CD4-positive, alpha-beta T cell (primary cell): Measurements from ENCODE around the gene SULT6B1. TPM values are rescaled to one million over a fixed set of nuclear protein-coding genes. Genes with fewer than 3 reads are reported as not detected.
A peak's percentile ranks its signal among the peaks of the same experiment; 100 is the strongest.

Experiments used
- ATAC-seq: fragments of 200-7000 bp; cut with Tn5 transposase; one replicate; pipeline ENCODE4 v1.10.0; 2022; ENCODE audit warnings: mild to moderate bottlenecking; ENCODE audit not compliant: poor library complexity
- CTCF ChIA-PET: fragments of 350-600 bp; sonication (Branson Sonifier 250); formaldehyde crosslinking; loops from one replicate; lab custom pipeline; 2021; ENCODE audit warnings: antibody characterized with exemption, inconsistent platforms; lab: Charles Lee
- POLR2A ChIA-PET: fragments of 350-600 bp; sonication (Branson Sonifier 250); formaldehyde crosslinking; loops from one replicate; lab custom pipeline; 2021; ENCODE audit warnings: antibody characterized with exemption, inconsistent platforms; lab: Charles Lee
- DNase-seq, 14 experiments: peaks; one replicate each; pipeline ENCODE4 v3.0.0-alpha.2; 2013 to 2020; ENCODE audit warnings: mixed read lengths in 2 of 14
- H3K27ac ChIP-seq, 2 donors: one replicate each; pipeline versions ENCODE4 v1.5.1 to v1.7.0; 2013; ENCODE audit warnings: low read length in 2 of 2, low read depth in 1 of 2, mild to moderate bottlenecking in 1 of 2
- H3K27me3 ChIP-seq, 2 experiments: 1 replicate in 1 of 2; 2 replicates in 1 of 2; pipeline versions ENCODE4 v1.6.1 to v1.7.0; 2013; ENCODE audit warnings: low read length in 2 of 2, control low read depth in 1 of 2, mild to moderate bottlenecking in 1 of 2, moderate library complexity in 1 of 2; ENCODE audit not compliant: insufficient read depth in 2 of 2, control insufficient read depth in 1 of 2
- H3K36me3 ChIP-seq: one replicate; pipeline ENCODE4 v1.6.1; 2013; ENCODE audit warnings: low read length, control low read depth; ENCODE audit not compliant: insufficient read depth
- H3K4me1 ChIP-seq: one replicate; pipeline ENCODE4 v1.6.1; 2013; ENCODE audit warnings: low read length, control low read depth; ENCODE audit not compliant: insufficient read depth
- H3K4me3 ChIP-seq: one replicate; pipeline ENCODE4 v1.5.1; 2013; ENCODE audit warnings: mild to moderate bottlenecking, low read length, moderate library complexity
- H3K9me3 ChIP-seq, 2 experiments: 1 replicate in 1 of 2; 2 replicates in 1 of 2; pipeline versions ENCODE4 v1.6.1 to v1.7.0; 2013; ENCODE audit warnings: low read length in 2 of 2, mild to moderate bottlenecking in 2 of 2, control low read depth in 1 of 2, moderate library complexity in 1 of 2; ENCODE audit not compliant: control insufficient read depth in 1 of 2, insufficient read depth in 1 of 2
- H3K27ac Mint-ChIP-seq: one replicate; pipeline ENCODE4 v1.8.0; 2020; ENCODE audit warnings: mixed read lengths
- H3K27me3 Mint-ChIP-seq: one replicate; pipeline ENCODE4 v1.8.0; 2021; ENCODE audit warnings: mixed read lengths
- H3K36me3 Mint-ChIP-seq: one replicate; pipeline ENCODE4 v1.8.0; 2021; ENCODE audit warnings: low read depth, mixed read lengths
- H3K4me1 Mint-ChIP-seq: one replicate; pipeline ENCODE4 v1.8.0; 2021; ENCODE audit warnings: low read depth, mixed read lengths
- H3K4me3 Mint-ChIP-seq: one replicate; pipeline ENCODE4 v1.8.0; 2020; ENCODE audit warnings: mild to moderate bottlenecking, mixed read lengths
- H3K9me3 Mint-ChIP-seq: one replicate; pipeline ENCODE4 v1.8.0; 2020; ENCODE audit warnings: mixed read lengths
- intact Hi-C, 2 experiments: fragments of 100-400 bp; cut with DNase I in 1 of 2; cut with micrococcal nuclease in 1 of 2; formaldehyde crosslinking; loops; one replicate each; pipeline versions ENCODE4 v1.15.1 to v1.9.0; 2023 to 2025; cut with DNase I, micrococcal nuclease
- total RNA-seq, 174 experiments: library from RNA in 2 of 174; stranded (reverse) in 2 of 174; gene quantifications; one replicate each; pipeline ENCODE4 v1.2.3 and lab custom pipeline; 2021 to 2026
- TF ChIP-seq, protein P1 (sequence below): fragments of 200-600 bp; IDR thresholded peaks from one replicate; pipeline ENCODE4 v1.8.0; 2022; ENCODE audit warnings: antibody characterized with exemption, mild to moderate bottlenecking

Gene SULT6B1
- total RNA-seq, 2 experiments from 2014 or later, result not detected

DNA sequence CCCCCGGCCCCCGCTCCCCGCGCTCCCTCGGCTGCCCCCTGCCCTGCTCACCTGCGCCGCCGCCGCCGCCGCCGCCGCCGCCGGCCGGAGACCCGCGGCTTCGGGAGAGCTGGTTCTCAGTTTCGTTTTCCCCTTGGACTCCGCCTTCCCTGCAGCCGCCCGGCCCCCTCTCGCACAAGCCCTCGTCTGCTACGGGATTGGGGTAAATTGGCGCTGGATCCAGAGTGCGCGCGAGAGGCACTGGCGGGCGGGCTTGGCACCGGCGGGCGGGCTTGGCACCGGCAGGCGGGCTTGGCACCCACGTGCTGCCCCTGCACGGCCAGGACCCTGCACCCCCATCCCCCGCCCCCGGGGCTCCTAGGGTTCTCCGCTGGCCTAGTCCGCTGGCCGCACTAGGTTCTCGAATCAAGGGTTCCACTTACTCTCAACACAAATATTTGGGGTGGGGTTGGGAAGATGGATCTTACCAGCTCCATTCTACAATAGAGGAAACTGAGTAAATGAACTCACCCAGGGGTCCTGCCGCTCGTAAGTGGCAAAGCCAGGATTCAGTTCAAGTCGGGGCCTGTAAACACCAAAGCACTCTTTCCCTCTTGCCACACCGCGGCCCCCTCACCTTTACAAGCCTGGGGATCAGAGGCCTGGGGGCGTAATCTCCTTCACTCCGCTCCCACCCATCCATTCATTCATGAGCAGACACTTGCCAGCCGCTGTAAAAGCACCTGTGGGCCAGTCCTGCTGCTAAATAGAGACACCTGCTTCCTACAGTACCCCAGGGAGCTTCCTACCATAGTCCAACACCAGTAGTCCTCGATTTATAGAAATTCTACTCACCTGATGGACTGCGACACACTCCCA, 31.4 kb downstream of the SULT6B1 start, which contains the start of gene EIF2AK2:
Gene EIF2AK2, minus strand, starts transcription at position 124 of the 858 bp plus-strand sequence. CDS start 9,174 bp downstream, outside the sequence.
- TF ChIP-seq, protein P1, sequence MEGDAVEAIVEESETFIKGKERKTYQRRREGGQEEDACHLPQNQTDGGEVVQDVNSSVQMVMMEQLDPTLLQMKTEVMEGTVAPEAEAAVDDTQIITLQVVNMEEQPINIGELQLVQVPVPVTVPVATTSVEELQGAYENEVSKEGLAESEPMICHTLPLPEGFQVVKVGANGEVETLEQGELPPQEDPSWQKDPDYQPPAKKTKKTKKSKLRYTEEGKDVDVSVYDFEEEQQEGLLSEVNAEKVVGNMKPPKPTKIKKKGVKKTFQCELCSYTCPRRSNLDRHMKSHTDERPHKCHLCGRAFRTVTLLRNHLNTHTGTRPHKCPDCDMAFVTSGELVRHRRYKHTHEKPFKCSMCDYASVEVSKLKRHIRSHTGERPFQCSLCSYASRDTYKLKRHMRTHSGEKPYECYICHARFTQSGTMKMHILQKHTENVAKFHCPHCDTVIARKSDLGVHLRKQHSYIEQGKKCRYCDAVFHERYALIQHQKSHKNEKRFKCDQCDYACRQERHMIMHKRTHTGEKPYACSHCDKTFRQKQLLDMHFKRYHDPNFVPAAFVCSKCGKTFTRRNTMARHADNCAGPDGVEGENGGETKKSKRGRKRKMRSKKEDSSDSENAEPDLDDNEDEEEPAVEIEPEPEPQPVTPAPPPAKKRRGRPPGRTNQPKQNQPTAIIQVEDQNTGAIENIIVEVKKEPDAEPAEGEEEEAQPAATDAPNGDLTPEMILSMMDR, result no peak
- Histone ChIP-seq H3K4me1 (peaks cover 31% of the 10 kb centered on the region), H3K27me3 (no peaks in the 10 kb centered on the region), H3K4me3 (peak within 1 kb of the TSS; percentile 96), H3K27ac (peak within 1 kb of the TSS; percentile 44 to 64), H3K9me3 (no peaks in the 10 kb centered on the region), H3K36me3 (no peaks in the 10 kb centered on the region)
- intact Hi-C loops, result loop anchor here (2.0 to 10.0 kb wide), 4 partner anchors 40 to 518 kb away; partner anchors contain the start of genes CDC42EP3 (in 1 of the 2), CEBPZOS (in 1 of the 2) and STRN (in 1 of the 2)
- H3K36me3 Mint-ChIP-seq, result peaks cover 34% of the 10 kb centered on the region
- peaks cover 49% of the 10 kb centered on the region for H3K4me1 Mint-ChIP-seq
- H3K9me3 Mint-ChIP-seq, result no peaks in the 10 kb centered on the region
- DNase-seq (peak; percentile 68 to 92 (median 77)), ATAC-seq (peak; percentile 97)
- no peaks in the 10 kb centered on the region for H3K27me3 Mint-ChIP-seq
- peak within 1 kb of the TSS; percentile 95 for H3K27ac Mint-ChIP-seq
- POLR2A ChIA-PET, result interaction anchor here (0.5 to 2.3 kb wide), 10 partner anchors 8 to 1594 kb away, joined by 3 to 12 read pairs (median 6); partner anchors contain the start of genes CEBPZ, CEBPZOS, GPATCH11 and HEATR5B
- CTCF ChIA-PET, result interaction anchor here (0.6 to 1.4 kb wide), 4 partner anchors 11 to 409 kb away, joined by 3 to 4 read pairs (median 4); no protein-coding TSS in a partner anchor
- peak within 1 kb of the TSS; percentile 97 for H3K4me3 Mint-ChIP-seq

DNA sequence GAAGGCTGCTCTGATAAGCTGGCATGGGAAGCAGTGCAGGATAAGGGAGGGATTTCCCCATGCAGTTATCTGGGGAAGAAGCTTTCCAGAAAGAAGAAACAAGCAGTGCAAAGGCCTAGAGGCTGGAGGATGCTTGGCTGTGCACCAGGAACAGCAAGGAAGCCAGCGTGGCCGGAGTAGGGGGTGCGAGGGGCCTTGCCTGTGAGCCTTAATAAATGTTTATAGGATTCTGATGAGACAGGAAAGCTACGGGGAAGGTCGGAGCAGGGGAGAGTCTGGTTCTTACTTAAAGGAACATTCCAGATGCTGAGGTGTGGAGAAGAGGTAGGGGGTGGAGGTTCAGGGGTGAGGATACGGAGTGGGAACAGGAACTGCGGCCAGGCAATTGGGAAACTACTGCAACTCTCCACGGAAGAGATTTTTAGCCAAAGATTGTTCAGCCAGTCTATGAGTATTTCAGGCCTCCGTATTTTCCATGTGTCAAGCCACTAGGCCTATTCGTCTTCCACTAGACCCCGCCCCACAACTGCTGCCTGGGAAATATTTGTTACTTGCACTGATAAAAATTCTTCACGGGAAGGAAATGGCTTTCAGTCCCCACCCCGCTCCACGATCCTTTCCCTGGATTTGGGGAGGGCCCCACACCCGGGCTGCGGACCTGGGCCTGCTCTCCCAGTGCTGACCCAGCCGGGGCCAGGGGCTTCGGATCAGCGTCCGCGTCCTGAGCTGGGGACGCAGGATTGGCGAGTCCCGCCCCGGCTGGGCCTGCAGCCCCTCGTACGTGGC, 32.2 kb downstream of the SULT6B1 start:
- ATAC-seq, result peak; percentile 13
- H3K4me1 ChIP-seq, result peaks cover 31% of the 10 kb centered on the region
- H3K36me3 ChIP-seq, result no peaks in the 10 kb centered on the region
- no peaks in the 10 kb centered on the region for H3K27me3 ChIP-seq
- Mint-ChIP-seq H3K27ac (peak overlapping the region; percentile 95), H3K27me3 (no peaks in the 10 kb centered on the region), H3K4me3 (peak overlapping the region; percentile 97), H3K4me1 (peaks cover 53% of the 10 kb centered on the region), H3K9me3 (no peaks in the 10 kb centered on the region), H3K36me3 (peaks cover 38% of the 10 kb centered on the region)
- TF ChIP-seq, protein P1, result no peak
- CTCF ChIA-PET, result interaction anchor here (1.0 kb wide), 1 partner anchor 13 kb away, joined by 3 read pairs; no protein-coding TSS in a partner anchor
- intact Hi-C loops, result loop anchor here (2.0 to 10.0 kb wide), 4 partner anchors 41 to 519 kb away; partner anchors contain the start of genes CDC42EP3 (in 1 of the 2), CEBPZOS (in 1 of the 2) and STRN (in 1 of the 2)
- POLR2A ChIA-PET, result interaction anchor here (0.5 to 2.3 kb wide), 9 partner anchors 9 to 190 kb away, joined by 3 to 12 read pairs (median 6); partner anchors contain the start of genes CEBPZ, CEBPZOS, GPATCH11 and HEATR5B
- H3K27ac ChIP-seq, result peak overlapping the region; percentile 34 to 44
- H3K9me3 ChIP-seq, result no peaks in the 10 kb centered on the region
- peak overlapping the region; percentile 96 for H3K4me3 ChIP-seq
- DNase-seq, result peak in 9 of 14 experiments; percentile 3 to 64 (median 21)
